BJ (cell line): Measurements from ENCODE around the gene PTCD2. TPM values are rescaled to one million over a fixed set of nuclear protein-coding genes. Genes with fewer than 3 reads are reported as not detected.

Experiments
- CTCF ChIA-PET: fragments of 350-600 bp; formaldehyde crosslinking; extraction: SDS; loops from one replicate; lab custom pipeline; 2021; ENCODE audit warnings: antibody characterized with exemption, inconsistent platforms; lab: Yijun Ruan, JAX
- POLR2A ChIA-PET: fragments of 300-600 bp; sonication (Branson Sonifier 250); formaldehyde crosslinking; extraction: SDS; loops from one replicate; lab custom pipeline; 2021; ENCODE audit warnings: antibody characterized with exemption; lab: Charles Lee
- DNase-seq: peaks from one replicate; pipeline ENCODE4 v3.0.0-alpha.2; 2011; ENCODE audit warnings: low read depth
- H3K27me3 ChIP-seq: 2 replicates; pipeline ENCODE4 v1.6.0; 2011; ENCODE audit warnings: low read length; ENCODE audit not compliant: control insufficient read depth, insufficient read depth
- H3K36me3 ChIP-seq: 2 replicates; pipeline ENCODE4 v1.5.1; 2011; ENCODE audit warnings: low read length; ENCODE audit not compliant: control insufficient read depth, insufficient read depth
- H3K4me3 ChIP-seq: 2 replicates; pipeline ENCODE4 v1.5.1; 2011; ENCODE audit warnings: low read depth, mild to moderate bottlenecking, control low read depth, low read length
- polyA plus RNA-seq: library from polyadenylated mRNA; depleted of rRNA; stranded (reverse); fragments of >200 nt; gene quantifications from 2 replicates; pipeline ENCODE4 v1.2.3, GENCODE V29; 2011
- TF ChIP-seq, protein P1 (sequence below): IDR thresholded peaks from 2 replicates; pipeline ENCODE4 v1.5.1; 2011; ENCODE audit warnings: low read depth, mild to moderate bottlenecking, control low read depth, inconsistent platforms, low read length, moderate library complexity; ENCODE audit not compliant: insufficient read depth

PTCD2 gene
- polyA plus RNA-seq, 1 experiment: 7.7 TPM

DNA sequence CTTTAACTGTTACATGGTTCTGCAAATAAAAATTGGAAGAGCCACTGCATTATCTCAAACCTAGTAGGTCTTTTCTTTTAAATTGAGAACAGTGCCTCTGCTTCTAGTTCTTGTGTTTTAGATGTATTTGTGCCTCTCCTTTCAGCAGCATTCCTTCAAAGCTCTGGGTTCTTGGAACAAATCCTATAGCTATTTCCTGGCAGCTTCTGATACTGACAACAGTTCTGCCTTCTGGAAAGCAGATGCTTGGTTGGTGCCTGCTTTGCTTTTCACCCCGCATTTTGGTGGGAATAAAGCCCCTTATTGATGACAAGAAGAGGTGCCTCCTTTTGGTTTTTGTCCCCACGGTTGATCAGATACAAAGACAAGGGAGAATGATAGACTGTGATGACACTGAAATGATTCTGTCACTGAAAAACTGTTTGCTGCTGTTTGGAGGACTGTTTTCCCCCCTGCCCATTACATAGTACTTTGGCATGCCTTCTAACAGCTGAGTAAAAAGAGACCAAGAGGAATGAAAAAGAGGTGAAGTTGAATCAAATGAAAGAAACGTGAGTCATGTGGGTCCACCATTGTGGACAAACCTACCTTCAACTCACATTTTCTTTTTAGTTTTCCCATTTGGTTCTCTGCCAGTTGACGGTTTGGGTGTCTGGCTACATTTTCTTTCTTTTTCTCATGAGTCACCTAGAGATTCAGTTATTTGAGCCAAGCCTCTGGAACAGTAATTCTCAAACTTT, 5.6 kb downstream of the PTCD2 start:
- CTCF ChIA-PET: interaction anchor here (0.8 to 1.1 kb wide), 4 partner anchors 8 to 221 kb away, joined by 3 to 4 read pairs (median 3); no protein-coding TSS in a partner anchor
- Histone ChIP-seq H3K27me3 (no peaks in the 10 kb centered on the region), H3K36me3 (peaks cover 3% of the 10 kb centered on the region), H3K4me3 (peak overlapping the region; percentile 21; the same call in 1 of the 2 replicates)
- peak; percentile 40 for DNase-seq
- POLR2A ChIA-PET: interaction anchor here (0.7 kb wide), 1 partner anchor 37 kb away, joined by 3 read pairs; no protein-coding TSS in a partner anchor
- TF ChIP-seq, protein P1, sequence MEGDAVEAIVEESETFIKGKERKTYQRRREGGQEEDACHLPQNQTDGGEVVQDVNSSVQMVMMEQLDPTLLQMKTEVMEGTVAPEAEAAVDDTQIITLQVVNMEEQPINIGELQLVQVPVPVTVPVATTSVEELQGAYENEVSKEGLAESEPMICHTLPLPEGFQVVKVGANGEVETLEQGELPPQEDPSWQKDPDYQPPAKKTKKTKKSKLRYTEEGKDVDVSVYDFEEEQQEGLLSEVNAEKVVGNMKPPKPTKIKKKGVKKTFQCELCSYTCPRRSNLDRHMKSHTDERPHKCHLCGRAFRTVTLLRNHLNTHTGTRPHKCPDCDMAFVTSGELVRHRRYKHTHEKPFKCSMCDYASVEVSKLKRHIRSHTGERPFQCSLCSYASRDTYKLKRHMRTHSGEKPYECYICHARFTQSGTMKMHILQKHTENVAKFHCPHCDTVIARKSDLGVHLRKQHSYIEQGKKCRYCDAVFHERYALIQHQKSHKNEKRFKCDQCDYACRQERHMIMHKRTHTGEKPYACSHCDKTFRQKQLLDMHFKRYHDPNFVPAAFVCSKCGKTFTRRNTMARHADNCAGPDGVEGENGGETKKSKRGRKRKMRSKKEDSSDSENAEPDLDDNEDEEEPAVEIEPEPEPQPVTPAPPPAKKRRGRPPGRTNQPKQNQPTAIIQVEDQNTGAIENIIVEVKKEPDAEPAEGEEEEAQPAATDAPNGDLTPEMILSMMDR: no peak

DNA sequence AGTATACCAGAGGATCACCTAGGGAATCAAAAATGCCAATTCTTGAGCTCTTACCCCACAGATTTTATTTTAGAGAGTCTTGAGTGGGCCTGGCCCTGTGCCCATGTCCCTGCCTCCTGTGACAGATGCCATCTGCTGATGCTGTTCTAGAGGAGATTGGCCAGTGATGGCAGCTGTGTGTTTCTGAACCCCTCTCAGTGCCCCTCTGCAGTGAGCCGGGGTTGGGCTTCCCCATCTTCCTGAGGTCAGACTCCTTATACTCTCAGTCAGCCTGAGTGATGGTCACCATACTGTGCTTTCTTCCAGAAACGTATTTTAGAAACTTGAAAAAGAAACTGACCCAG, 6.1 kb downstream of the PTCD2 start:
- TF ChIP-seq, protein P1: no peak
- H3K4me3 ChIP-seq: no peak overlapping the region; the same call in 1 of the 2 replicates
- no peaks in the 10 kb centered on the region for H3K27me3 ChIP-seq
- ChIA-PET CTCF (interaction anchor here (0.9 to 1.1 kb wide), 3 partner anchors 8 to 222 kb away, joined by 3 read pairs; no protein-coding TSS in a partner anchor), POLR2A (interaction anchor here (0.7 kb wide), 1 partner anchor 37 kb away, joined by 3 read pairs; no protein-coding TSS in a partner anchor)
- DNase-seq: no peak
- peaks cover 3% of the 10 kb centered on the region for H3K36me3 ChIP-seq

DNA sequence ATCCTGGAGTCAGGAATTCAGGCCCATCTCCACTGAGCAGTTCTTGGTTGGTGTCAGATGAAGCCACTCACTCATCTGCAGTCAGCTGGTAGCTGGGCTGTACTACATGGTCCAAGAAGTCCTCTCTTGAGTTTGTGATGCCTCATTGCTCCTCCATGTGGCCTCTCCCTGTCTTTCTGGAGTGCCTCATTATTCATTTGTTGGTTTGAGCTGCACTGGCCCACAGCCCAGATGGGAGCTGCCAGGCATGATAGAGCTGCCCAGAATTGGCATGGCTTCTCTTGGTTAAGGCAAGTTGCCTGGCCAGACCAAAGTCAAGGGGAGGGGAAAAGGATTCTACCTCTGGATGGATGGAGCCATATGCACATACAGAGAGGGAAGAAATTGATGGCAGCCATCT, 8.0 kb downstream of the PTCD2 start:
- Histone ChIP-seq H3K36me3 (peaks cover 3% of the 10 kb centered on the region), H3K27me3 (no peaks in the 10 kb centered on the region), H3K4me3 (no peak overlapping the region)
- CTCF ChIA-PET: interaction anchor here (1.5 kb wide), 1 partner anchor 11 kb away, joined by 3 read pairs; no protein-coding TSS in a partner anchor
- DNase-seq: no peak
- TF ChIP-seq, protein P1: no peak
- POLR2A ChIA-PET: no interaction called here

DNA sequence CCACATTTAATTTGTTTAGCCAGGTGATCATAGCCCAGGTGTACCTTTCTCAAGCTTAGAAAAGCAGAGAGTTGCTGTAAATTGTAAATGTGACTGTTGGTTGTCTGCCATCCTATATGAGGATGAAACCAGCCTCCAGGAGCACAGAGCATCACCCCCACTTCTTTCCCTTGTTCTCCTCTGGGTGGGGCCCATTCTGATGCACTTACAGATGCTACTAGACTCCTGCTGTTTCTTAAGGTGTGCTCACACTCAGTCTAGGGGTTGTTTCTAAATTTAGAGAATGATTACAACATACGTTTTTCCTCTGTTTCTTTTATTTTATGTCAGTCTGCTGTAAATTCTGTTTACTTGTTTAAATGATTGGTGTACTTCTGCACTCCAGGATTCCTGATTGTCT, 10.5 kb downstream of the PTCD2 start:
- POLR2A ChIA-PET: no interaction called here
- H3K36me3 ChIP-seq: peaks cover 2% of the 10 kb centered on the region
- TF ChIP-seq, protein P1: no peak
- DNase-seq: no peak
- CTCF ChIA-PET: no interaction called here
- H3K27me3 ChIP-seq: no peaks in the 10 kb centered on the region
- no peak overlapping the region for H3K4me3 ChIP-seq

DNA sequence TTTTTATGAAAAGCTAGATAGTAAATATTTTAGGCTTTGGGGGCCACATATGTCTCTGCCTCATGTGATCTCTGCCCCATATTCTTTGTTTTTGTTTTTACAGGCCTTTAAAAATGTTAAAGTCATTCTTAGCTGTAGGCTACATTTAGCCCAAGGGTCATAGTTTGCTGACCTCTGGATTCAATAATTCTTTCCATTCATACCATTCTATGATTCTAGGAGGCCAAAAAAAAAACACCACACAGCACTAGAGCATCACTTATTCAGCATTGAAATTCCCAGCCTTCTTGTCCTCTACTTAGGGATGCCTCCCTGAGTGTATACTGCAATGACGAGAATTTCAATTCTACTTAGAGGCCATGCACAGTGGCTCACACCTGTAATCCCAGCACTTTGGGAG, 17.0 kb downstream of the PTCD2 start:
- Histone ChIP-seq H3K36me3 (no peaks in the 10 kb centered on the region; the same call in none of the 2 replicates), H3K27me3 (no peaks in the 10 kb centered on the region), H3K4me3 (no peak overlapping the region)
- CTCF ChIA-PET: no interaction called here
- POLR2A ChIA-PET: interaction anchor here (0.6 kb wide), 1 partner anchor 11 kb away, joined by 3 read pairs; no protein-coding TSS in a partner anchor
- TF ChIP-seq, protein P1: no peak
- DNase-seq: no peak
